RWPE2 (cell line): ENCODE results near the gene KIF26B.

ENCODE experiments used
- ATAC-seq: fragments of 200-7000 bp; cut with Tn5 transposase; 3 replicates; pipeline ENCODE4 v1.9.1; 2021; ENCODE audit warnings: low read depth
- DNase-seq: peaks from one replicate; pipeline ENCODE4 v3.0.0-alpha.2; 2020; ENCODE audit warnings: low spot score
- H3K27ac ChIP-seq: fragments of 450-650 bp; 2 replicates; pipeline ENCODE4 v1.5.1; 2017; ENCODE audit warnings: mild to moderate bottlenecking; ENCODE audit not compliant: poor library complexity, severe bottlenecking
- H3K27me3 ChIP-seq: fragments of 250-450 bp; sonication (Bioruptor Pico); 2 replicates; pipeline ENCODE4 v1.5.1; 2021; ENCODE audit warnings: mild to moderate bottlenecking, moderate library complexity; ENCODE audit not compliant: insufficient read depth, poor library complexity, severe bottlenecking
- H3K36me3 ChIP-seq: fragments of 250-450 bp; sonication (Bioruptor Pico); 2 replicates; pipeline ENCODE4 v1.5.1; 2020; ENCODE audit warnings: low read depth, mild to moderate bottlenecking, moderate library complexity
- H3K4me1 ChIP-seq: fragments of 250-450 bp; sonication (Bioruptor Pico); 2 replicates; pipeline ENCODE4 v1.5.1; 2021; ENCODE audit warnings: mild to moderate bottlenecking, moderate library complexity; ENCODE audit not compliant: insufficient read depth, poor library complexity, severe bottlenecking
- H3K4me3 ChIP-seq: fragments of 250-450 bp; sonication (Bioruptor Pico); 2 replicates; pipeline ENCODE4 v1.5.1; 2021; ENCODE audit warnings: mild to moderate bottlenecking, moderate library complexity; ENCODE audit not compliant: severe bottlenecking
- H3K9me3 ChIP-seq: fragments of 250-450 bp; sonication (Bioruptor Pico); 2 replicates; pipeline ENCODE4 v1.5.1; 2021; ENCODE audit warnings: mild to moderate bottlenecking, moderate library complexity; ENCODE audit not compliant: severe bottlenecking
- TF ChIP-seq, protein P1 (sequence below): fragments of 450-650 bp; IDR thresholded peaks from one replicate; pipeline ENCODE4 v1.5.1; 2017; ENCODE audit warnings: mild to moderate bottlenecking, moderate library complexity; ENCODE audit not compliant: poor library complexity, severe bottlenecking

KIF26B gene

DNA sequence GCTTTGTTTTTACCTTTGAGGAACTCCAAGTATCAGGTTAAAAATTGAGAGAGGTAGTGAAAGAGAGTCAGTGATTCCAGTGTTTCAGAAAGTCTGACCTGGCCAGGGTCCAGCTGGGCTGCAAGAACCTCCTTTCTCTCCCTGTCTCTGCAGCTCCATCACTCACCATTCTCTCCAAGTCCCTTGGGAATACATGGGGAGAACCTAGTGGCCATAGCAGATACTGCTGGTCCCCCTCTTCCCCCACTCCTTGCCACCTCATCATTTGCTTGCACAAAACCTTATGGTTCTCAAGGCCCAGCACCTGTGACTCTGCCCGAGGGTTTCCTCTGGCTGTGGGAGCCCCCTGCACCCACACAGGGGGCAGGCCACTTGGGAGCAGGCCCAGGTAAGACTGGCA is 279.5 kb downstream of the KIF26B start:
- Histone ChIP-seq H3K27me3 (no peaks in the 10 kb centered on the region), H3K9me3 (no peaks in the 10 kb centered on the region), H3K4me3 (no peak overlapping the region), H3K36me3 (no peaks in the 10 kb centered on the region), H3K27ac (no peak overlapping the region), H3K4me1 (no peaks in the 10 kb centered on the region)
- DNase-seq (no peak), ATAC-seq (no peak)
- TF ChIP-seq, protein P1, sequence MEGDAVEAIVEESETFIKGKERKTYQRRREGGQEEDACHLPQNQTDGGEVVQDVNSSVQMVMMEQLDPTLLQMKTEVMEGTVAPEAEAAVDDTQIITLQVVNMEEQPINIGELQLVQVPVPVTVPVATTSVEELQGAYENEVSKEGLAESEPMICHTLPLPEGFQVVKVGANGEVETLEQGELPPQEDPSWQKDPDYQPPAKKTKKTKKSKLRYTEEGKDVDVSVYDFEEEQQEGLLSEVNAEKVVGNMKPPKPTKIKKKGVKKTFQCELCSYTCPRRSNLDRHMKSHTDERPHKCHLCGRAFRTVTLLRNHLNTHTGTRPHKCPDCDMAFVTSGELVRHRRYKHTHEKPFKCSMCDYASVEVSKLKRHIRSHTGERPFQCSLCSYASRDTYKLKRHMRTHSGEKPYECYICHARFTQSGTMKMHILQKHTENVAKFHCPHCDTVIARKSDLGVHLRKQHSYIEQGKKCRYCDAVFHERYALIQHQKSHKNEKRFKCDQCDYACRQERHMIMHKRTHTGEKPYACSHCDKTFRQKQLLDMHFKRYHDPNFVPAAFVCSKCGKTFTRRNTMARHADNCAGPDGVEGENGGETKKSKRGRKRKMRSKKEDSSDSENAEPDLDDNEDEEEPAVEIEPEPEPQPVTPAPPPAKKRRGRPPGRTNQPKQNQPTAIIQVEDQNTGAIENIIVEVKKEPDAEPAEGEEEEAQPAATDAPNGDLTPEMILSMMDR: no peak

DNA sequence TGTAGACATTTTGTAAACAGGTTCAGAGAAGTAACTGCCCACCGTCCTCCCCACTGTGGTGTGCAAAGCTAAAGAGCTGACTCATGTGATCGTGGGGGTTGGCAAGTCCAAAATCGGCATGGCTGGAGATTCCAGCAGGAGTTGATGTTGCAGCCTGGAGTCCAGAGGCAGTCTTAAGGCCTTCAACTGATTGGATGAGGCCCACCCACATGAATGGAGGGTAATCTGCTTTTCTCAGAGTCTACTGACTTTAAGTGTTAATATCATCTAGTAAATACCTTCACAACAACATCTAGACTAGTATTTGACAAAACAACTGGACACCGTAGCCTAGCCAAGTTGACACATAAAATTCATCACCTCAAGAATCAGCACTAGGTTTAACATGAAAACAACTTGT is 281.6 kb downstream of the KIF26B start:
- TF ChIP-seq, protein P1: no peak
- Histone ChIP-seq H3K9me3 (no peaks in the 10 kb centered on the region), H3K27ac (no peak overlapping the region), H3K27me3 (no peaks in the 10 kb centered on the region), H3K4me3 (no peak overlapping the region), H3K36me3 (no peaks in the 10 kb centered on the region), H3K4me1 (no peaks in the 10 kb centered on the region)
- no peak for DNase-seq
- ATAC-seq: no peak

DNA sequence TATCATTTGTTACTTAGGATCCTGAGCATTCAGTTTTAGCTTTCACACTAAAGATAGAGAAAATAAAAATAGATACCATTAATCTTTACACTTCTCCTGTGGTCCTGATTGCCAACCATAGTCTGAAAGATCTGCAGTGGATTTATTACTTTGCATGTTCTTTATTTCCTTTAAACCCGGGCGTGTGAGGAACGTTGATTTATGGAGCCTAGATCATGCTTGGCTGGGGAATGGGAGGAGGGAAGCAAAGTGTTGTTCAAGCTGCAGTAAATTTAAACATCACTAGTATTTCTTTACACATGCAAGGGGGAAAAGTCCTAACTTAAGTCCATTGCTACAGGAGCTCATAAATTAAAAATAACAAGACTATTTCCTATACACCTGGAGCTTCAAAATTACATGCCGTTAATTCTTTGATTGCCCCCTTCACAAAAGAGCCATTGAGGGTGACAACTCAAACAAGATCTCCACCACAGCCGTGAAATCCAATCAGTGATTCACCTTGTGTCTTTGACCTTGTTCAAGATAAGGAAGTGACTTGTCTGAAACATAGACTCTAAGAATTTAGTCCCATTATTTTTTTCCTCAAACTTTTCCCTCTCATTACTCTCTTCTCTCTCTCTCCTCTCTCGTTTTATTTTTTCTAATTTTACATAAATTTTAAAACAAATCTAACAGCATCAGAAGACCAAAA is 282.7 kb downstream of the KIF26B start:
- Histone ChIP-seq H3K4me3 (no peak overlapping the region), H3K27ac (no peak overlapping the region), H3K36me3 (no peaks in the 10 kb centered on the region), H3K27me3 (no peaks in the 10 kb centered on the region), H3K9me3 (no peaks in the 10 kb centered on the region), H3K4me1 (no peaks in the 10 kb centered on the region)
- TF ChIP-seq, protein P1: no peak
- ATAC-seq (no peak), DNase-seq (no peak)

DNA sequence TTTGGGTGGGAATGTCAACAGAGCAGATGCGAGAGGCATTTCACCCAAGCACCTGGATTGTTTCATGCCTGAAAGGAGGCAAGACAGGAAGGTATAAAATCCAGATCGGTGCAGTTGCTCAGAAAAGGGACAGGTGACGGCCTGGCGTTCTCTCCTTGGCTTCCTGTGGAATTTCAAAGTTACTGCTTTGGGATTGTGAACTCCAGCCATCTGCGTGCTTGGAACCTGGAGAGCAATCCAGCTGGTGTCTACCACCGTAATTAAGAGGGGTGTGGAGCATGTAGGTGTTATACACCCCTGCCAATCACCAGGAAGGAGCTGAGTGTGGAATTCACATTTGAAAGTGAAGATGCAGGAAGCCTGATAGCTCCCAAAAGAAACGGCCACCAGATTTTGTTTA is 286.1 kb downstream of the KIF26B start:
- TF ChIP-seq, protein P1: no peak
- no peaks in the 10 kb centered on the region for H3K36me3 ChIP-seq
- no peaks in the 10 kb centered on the region for H3K4me1 ChIP-seq
- H3K27me3 ChIP-seq: no peaks in the 10 kb centered on the region
- no peak for ATAC-seq
- no peaks in the 10 kb centered on the region for H3K9me3 ChIP-seq
- H3K4me3 ChIP-seq: no peak overlapping the region
- no peak for DNase-seq
- no peak overlapping the region for H3K27ac ChIP-seq

DNA sequence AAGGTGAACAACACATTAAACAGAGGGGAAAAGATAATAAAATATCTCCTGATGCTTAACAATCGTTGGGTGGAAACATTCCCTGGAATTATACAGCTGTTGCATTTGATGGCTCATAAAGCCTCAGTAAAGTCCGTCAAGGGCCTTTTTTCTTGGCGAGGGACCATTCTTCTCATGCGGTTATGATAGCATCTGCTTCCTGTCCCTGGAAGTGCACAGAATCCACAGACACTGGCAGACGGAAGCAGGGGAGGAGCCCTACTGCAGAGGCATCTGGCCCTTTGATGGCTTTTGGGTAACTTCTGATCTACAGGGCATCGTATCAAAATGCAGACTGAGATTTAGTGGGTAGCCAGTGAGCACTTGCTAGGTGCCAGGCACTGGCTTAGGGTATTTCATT is 286.9 kb downstream of the KIF26B start:
- no peaks in the 10 kb centered on the region for H3K27me3 ChIP-seq
- H3K36me3 ChIP-seq: no peaks in the 10 kb centered on the region
- H3K4me1 ChIP-seq: no peaks in the 10 kb centered on the region
- TF ChIP-seq, protein P1: no peak
- DNase-seq (no peak), ATAC-seq (no peak)
- H3K27ac ChIP-seq: no peak overlapping the region
- no peaks in the 10 kb centered on the region for H3K9me3 ChIP-seq
- no peak overlapping the region for H3K4me3 ChIP-seq
